Activated naive CD8-positive, alpha-beta T cell treated with anti-CD3 and anti-CD28 coated beads, Interleukin-2, amount 50 U/mL, for 16 hours (primary cell): ENCODE data around the gene SLC4A1.

ENCODE experiments used
- DNase-seq: peaks from one replicate; pipeline ENCODE4 v3.0.0-alpha.2; 2020; ENCODE audit warnings: low read depth, low spot score

The SLC4A1 gene

DNA sequence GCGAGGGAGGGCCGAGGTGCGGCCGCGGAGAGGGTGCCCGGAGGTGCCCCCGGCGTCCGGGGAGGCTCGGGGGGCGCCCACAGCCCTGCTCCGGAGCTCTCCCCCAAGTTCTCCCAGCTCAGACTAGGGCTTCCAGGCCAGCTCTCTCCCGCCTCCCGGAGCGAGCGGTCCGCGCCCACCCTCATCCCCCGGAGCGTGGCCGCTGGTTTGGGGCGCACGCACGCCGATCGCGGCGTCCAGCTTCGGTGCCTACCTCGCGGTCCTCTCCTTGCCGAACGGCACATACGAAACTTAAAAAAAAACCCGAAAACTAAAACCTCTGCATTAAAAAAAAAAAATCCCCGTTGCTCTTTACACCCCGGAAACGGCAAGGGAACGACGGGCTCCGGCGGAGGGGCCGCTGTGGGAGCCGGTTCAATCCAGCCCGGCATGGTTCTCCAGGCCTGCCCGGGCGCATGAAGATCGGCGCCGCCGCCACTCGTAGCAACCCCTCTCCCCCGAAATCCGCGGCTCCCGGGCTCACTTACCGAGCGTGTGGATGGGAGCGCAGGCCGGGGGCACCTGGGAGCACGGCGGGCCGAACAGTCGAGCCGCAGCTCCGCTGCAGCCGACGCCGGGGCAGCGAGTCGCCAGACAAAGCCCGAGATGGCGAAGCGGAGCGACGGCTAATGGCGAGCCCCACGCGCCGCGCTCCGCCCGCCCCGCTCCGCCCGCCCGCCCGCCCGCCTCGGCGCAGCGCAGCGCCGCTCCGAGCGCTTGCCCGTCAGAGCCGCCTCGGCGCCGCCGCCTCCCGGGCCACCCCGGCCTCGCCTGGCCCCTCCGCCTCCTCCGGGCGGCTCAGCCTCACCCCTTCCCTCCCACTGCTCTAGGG lies 47.5 kb downstream of the SLC4A1 start:
- no peak for DNase-seq

DNA sequence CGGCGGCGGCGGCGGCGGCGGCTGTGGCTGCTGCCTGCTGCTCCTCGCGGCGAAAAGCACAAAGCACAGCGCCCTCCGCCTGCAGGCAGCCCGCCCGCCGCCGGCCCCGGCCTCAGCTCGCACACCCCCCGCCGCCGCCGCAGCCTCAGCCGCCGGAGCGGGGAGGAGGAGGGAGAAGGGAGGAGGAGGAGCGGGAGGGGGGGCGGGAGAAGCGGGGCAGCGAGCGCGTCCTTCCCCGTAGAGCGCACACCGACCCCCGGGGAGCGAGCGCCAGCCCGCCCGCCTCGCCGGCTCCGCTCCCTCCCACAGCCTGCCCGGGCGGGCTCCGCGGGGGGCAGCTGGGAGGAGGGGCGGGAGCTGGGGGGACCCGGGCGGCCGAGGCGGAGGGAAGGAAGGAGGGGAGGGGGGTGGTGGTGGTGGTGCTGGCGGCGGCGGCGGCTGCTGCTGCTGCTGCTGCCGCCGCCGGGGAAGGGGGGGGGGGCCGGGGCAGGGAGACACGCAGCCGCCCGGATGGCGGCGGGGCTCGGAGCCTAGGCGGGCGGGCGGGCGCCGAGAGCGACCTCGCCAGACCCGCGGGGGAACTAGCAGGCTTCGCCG lies 48.2 kb downstream of the SLC4A1 start, which contains the start of gene UBTF:
Gene UBTF (minus strand): TSS at position 60 of the 597 bp plus-strand sequence. CDS start 1,446 bp downstream, outside the sequence.
- DNase-seq, result peak; percentile 34

DNA sequence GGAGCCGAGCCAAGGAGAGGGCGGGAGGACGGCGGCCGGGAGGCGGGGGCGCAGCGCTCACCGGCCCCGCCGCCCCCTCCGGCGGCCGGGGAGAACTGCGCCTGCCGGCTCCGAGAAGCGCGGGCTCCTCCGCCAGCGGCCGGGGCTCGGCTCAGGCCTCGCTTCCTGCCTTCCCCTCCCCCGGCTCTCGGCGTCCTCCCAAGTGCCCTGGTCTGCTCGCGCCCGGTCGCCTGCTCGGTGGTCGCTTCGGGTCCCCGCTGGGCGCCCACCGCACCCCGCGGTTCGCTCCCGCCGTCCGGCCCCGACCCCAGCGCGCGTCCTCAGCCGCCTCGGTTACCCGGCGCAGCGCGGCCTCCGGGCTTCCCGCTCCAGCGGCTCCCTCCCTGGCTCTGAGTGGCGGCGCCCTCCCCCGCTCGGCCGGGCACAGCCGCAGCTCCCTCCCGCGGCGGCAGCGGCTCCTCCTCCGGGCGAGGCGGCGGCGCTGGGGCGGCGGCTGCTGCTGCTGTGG lies 48.8 kb downstream of the SLC4A1 start:
- DNase-seq, result peak; percentile 47

DNA sequence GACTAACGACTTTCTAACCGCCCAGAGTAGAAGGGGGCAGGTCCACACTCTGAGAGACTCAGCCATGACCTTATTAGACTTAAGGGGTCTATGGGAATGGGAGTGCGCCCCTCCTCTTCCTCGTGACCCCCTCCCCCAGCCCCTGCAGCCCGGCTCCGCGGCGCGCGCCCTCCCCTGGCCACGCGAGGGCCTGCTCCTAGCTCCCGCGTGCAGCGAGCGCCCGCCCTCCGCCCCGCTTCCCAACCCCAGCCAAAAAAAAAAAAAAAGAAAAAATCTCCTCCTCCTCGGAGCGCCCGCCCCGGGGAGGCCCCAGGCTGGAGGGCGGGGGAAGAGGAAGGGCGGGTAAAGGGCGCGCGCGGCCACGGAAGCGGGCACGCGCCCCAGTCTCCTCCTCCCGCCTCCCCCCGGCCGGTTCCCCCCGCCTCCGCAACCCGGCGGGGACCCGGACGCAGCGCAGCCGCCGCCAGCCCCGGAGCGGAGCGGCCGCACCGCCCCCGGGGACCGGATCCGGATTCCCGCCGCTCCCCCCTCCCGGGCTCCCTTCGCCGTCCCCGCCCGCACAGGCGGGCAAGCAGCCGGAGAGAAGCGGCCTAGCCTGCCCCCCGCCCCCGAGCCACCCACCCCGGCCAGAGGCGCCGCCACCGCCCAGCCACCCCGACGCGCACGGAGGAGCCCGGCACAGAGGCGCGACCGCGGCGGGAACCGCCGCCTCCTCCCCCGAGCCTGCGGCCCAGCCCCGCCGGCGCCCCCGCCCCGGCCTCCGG lies 49.4 kb downstream of the SLC4A1 start:
- DNase-seq, result peak; percentile 67

DNA sequence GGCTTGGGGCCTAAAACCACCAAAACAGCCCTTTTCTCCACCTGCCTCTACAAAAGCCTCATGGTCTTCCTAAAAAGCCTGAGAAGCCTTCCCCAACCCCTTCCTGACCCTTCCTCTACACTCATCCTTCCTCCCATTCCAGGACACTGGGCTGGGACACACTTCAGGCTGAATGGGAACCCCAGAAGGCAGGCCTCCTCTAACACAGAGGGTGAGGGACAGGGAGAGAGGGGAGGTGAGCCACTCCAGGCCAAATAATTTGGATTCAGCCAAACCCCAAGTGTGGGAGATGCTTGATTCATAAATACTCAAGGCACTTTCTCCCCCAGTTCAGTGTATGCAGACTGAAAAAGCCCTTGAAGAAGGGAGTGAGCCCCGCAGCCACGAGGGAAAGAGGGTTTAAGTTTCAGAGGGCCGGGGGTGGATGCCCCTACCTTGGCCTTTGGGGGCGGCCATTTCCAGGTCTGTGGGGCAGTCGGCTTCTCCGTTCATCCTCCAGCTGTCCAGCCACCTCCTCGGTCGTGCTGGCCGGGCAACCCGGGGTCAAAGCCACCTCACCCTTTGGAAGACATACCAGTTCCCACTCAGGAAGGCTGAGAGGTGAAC lies 50.1 kb downstream of the SLC4A1 start:
- no peak for DNase-seq

DNA sequence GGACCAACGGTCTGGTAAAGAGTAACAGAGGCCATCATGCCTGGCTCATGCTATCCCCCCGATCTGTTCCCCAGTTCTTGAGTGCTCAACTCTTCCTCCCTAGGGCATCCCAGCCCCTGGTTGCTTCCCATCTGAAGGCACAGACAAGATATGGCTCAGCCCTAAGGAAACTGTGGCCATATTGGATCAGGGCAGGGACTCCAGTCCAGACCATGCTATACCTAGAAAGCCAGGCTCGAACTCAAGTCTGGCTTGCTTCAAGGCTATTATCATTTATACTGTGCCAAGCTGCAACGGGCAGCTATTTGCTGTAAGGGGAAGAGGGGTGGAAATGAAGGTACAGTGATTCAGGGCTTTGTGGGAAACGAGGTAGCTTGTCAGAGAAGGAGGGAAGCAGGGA lies 51.2 kb downstream of the SLC4A1 start:
- DNase-seq, result no peak

DNA sequence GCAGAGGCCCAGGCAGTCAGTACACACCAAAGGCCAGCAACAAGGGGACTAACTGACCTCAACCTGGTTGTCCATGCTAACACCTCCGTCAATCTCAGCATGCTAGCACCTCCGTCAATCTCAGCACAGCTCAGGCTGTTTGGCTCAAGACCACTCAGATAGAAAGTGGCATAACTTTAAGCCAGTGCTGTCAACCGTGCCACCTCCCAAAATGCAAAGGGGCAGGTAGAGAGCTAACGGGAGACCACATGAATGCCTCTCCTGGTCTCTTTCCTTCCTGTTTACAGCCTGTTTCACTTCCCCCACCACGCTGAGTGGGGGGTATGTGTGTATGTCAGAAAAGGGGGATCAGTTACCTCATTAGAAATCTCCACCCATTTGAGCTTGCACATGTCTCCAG lies 51.8 kb downstream of the SLC4A1 start:
- no peak for DNase-seq

DNA sequence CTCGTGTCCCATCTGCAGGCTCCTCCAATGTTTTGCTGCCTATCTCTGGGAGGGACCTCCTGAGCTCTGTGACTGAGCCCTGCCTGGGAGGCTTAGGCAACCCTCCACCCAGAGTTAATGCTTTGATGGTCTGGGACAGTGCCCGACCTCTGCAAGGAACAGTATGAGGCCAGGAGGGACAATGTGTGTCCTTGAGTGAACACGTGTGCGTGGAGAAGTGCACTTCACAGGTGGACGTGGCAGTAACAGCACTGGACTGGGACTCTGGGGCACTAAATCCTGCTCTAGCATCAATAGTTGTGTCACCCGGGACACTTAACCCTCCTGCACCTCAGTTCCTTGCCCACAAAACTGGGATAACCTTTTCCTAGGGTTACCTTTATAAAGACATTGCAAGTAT lies 53.0 kb downstream of the SLC4A1 start:
- no peak for DNase-seq

DNA sequence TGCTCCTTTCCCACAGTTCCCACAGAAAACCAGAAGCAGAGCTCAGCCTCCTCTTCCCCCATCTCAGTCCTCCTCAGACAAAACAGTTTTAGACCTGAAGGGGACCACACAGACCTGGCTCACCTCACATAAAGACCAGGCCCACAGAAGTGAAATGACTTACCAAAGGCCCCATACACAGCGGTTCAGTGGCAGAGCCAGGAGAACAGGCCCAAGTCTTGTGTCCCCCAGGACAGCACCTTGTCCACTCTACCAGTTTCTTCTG lies 53.8 kb downstream of the SLC4A1 start:
- DNase-seq, result no peak

DNA sequence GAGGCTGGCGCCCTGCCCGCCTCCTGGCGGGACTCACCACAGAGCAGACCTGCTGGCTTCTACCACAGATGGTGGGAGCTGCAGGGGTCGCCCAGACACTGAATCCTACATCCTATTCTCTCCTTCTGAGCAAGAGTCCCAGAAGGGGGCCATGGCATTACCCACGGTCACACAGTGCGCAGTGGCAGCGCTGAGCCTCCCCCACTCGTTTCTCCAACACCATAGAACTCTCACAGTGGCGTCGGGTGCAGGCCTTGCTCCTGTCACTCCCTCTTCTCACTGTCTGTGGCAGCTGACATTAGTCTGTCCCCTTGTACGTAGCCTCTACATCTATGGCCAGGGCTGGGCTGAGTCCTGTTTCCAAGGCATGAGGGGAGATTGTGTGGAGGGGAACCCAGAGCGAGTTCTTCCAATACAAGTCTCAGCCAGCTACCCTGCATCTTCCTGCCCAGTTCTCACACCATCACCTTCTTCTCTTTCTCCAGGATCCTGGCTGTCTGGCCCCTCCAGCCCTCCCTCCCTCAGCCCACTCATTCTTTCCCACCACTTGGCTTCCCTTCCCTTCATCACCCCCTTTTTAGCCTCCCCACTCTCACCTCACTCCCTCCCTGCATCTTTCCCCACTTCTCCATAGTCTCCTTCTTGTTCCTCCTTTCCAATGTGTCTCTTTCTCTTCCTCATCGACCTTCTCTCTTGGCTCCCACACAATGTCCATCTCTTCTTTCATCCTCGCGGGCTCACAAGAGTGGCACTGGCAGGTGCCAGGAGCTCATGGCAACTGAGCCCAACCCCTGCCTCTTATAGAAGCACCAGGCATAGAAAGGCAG lies 54.3 kb downstream of the SLC4A1 start:
- DNase-seq, result no peak

DNA sequence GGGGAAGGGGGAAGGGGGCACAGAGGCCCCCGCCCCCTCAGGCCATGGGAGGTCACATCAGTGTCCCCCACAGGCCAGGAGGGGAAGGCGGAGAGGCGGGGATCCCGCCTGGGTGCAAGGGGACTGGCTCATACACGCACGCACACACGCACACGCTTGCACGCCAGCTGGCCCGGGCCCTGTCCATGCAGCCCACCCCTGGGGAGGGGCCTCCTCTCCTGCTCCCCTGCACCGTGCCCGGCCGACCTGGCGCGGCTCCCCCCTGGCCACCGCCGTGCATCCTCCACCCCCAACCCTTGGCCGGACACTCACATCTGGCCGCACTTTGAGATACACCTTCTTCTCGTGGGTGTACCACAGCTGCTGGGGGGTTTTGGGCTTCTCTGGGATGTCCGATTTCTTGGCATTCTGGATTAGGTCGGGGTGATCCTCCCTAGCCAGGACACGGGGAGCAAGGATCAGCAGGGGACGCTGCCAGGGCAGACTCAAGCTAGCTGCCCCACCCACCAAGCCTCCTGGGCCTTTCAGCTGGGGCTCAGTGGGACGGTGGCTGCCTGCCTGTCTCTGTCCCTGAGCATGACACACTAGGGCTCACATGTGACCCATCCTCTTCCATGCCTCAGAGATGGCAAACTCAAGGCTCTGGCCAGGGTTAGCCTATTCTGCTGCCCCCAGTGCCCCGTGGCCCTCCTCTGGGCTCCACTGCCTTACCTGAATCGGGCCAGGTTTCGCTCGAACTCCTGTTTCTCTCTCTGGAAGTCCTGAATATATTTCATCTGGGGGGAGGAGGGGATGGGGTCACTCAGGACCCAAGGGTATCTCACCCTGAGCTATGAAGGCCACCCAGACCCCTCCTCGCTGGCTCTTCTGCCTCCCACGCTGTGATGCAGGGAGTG lies 55.2 kb downstream of the SLC4A1 start:
- no peak for DNase-seq

DNA sequence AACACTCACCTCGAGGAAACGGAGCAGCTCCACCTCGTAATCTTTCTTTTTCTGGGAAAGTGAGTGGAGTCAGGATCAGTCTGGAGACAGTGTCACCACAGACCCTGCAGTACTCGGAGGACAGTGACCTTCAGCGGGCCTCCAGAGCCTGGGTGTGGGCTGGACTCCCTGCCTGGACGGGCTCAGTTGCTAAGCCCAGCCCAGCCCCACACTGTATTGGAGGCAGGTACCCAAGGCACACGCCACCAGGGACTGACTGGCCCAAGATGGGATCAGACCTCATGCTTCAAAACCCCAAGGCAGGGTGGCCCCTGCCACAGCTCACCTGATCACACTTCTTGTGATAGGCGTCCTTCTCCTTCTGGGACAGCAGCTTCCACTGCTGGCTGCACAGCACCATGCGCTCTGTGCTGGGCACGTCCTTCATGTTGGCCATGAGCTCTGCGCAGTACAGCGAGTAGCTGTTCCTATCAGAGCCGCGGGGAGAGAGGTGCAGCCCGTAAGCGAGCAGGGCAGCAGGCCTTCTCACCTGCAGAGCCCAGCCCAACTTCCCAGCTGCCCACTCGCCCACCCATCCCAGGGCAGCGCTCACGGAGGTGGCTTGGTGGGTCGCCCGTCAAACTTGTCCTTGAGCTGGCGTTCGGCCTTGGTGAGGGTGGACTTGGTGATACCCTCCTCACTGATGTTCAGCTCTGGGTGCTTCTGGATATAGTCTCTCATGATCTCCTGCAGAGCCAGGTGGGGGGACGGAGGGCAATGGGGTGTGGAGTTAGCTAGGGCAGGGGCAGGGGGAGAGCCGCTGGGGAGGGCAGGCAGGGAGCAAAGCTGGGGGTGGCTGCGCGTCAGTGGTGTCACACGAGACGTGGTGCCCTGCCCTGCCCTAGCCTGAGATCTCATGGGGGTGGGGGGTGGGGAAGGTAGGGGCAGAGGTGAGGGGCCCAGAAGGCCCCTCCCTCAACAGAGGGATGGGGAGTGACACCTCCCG lies 56.4 kb downstream of the SLC4A1 start:
- DNase-seq, result no peak

DNA sequence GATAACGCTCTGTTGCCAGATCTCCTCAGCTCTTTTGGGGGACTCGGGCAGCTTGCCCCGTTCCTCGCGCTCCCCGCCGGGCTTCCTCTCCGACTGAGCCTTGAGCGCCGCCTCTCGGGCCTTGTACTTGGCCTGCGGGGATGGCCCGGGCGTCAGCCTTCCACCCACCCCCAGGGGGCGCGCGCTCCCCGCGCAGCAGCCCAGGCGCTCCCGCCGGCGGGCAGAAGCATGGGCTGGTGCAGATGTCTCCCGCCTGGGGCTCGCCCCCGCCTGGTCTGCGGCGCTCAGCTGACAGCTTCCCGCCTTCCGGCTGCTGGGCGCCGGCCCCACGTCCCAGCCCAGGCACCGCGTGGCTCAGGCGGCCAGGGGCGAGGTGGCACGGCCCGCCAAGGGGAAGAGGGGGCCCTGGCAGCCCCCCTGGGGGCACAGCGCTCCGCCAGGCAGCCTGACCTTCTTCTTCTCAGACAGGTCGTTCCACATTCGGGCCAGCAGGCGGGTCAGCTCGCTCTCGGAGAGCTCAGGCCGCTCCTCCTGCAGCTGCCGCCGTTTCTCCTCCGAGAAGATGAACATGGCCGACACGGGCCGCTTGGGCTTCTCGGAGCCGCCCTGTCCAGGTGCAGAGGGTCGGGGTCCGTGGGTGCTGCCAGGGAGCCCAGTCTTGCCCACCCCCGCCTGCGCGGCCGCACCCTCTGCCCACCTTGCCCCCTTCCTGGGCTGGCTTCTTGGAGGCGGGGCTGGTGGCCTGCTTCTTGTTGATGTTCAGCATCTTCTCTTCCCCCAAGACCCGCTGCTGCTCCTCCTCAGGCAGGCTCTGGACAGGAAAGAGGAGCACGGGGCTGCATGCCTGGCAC lies 57.4 kb downstream of the SLC4A1 start:
- DNase-seq, result peak; percentile 83

DNA sequence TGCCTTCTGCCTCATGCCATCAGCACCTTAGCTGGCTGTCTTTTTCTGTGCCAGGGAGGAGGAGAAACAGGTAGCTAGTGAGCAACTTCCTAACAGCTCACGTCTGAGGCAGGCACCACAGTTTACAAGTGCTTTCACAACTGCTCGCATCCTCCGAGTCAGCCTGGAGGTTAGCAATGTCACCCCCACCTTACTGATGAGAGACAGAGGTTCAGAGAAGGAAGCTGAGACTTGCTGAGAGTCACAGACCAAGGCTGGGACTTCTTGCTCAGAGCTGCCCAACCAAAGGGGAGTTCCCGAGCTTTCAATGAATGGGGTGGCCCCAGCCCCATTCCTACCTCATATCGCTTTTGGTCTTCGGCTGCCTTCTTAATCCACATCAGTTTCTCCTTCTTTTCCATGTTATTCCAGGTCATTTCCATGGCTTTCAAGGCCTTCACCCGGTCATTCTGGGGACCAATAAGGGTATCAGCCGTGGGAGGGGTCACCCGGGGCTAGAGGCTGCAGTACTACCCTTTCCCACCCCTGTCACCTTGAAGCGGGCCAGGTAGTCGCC lies 58.1 kb downstream of the SLC4A1 start:
- no peak for DNase-seq

DNA sequence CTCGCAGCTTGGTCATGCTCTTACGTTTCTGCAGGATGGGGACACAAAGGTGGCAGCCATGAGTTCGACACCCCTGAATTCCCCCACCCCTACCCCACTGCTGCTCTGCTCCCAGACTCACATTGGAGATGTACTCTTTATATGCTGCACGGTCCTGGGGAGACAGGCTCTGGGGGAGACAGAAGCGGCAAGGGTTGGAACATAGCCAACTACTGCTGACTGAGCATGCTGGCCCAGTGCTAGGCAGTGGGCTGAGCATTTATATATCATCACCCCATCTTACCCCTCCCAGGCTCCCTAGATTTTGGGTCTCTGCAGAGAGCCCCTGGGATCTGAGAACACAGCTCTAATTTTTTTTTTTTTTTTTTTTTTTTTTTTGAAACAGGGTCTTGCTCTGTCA lies 60.2 kb downstream of the SLC4A1 start:
- DNase-seq, result no peak

DNA sequence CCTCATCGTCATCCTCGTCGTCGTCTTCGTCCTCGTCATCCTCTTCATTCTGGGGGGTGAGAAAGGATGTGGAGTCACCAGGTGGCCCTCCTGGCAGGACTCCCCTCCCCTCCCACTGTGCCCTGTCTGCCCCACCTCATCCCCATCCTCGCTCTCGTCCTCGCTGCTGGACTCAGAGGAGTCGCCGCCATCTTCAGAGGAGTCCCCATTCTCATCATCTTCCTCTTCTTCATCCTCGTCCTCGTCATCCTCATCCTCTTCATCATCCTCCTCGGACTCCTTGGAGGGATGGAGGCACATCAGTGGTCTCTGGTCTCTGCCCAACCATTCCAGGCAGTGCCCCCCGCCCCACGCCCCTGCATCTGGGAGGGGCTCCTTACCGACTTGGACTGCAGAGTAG lies 60.6 kb downstream of the SLC4A1 start:
- DNase-seq, result no peak

DNA sequence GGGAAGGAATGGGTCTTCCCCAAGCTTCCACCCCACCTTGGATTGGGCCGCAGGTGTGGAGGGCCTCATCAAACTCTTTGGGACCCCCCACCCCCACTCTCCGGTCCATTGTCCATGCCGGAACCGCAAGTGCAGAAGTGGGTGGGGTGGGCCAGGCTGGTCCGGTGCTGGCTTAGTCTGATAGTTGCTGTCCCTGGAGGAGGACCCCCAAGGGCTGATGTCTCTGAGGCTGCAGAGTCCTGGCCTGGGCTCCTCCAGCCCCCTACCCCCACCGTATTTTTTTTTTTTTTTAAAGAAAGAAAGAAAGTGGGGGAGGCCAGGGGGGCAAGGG lies 61.1 kb downstream of the SLC4A1 start:
- no peak for DNase-seq
